Esophagus (tissue), 2 donors: ENCODE measurements around the gene TTC33. TPM values are rescaled to one million over a fixed set of nuclear protein-coding genes. Genes with fewer than 3 reads are reported as not detected.
"Not testable (repeated sequence)": the region's sequence is repeated elsewhere in the genome, so short reads cannot be mapped to it uniquely, and the experiment has no call there.

ENCODE experiments used
- H3K27ac ChIP-seq, 2 donors: one replicate each; pipeline ENCODE4 v1.5.1; 2013; ENCODE audit warnings: low read depth in 2 of 2, mild to moderate bottlenecking in 2 of 2, inconsistent platforms in 1 of 2, low read length in 1 of 2, moderate library complexity in 1 of 2
- H3K27me3 ChIP-seq, 2 donors: one replicate each; pipeline ENCODE4 v1.6.1; 2013; ENCODE audit warnings: low read length in 2 of 2, control low read depth in 1 of 2, mild to moderate bottlenecking in 1 of 2; ENCODE audit not compliant: insufficient read depth in 2 of 2, control insufficient read depth in 1 of 2
- H3K36me3 ChIP-seq, 2 donors: one replicate each; pipeline ENCODE4 v1.6.1; 2013; ENCODE audit warnings: low read length in 1 of 2; ENCODE audit not compliant: control insufficient read depth in 2 of 2, insufficient read depth in 2 of 2
- H3K4me1 ChIP-seq, 2 donors: one replicate each; pipeline ENCODE4 v1.6.1; 2013; ENCODE audit warnings: low read length in 1 of 2; ENCODE audit not compliant: control insufficient read depth in 2 of 2, insufficient read depth in 2 of 2
- H3K4me3 ChIP-seq, 2 donors: one replicate each; pipeline ENCODE4 v1.5.1; 2013; ENCODE audit warnings: low read length in 2 of 2, mild to moderate bottlenecking in 2 of 2, low read depth in 1 of 2, moderate library complexity in 1 of 2
- H3K9me3 ChIP-seq, 2 donors: one replicate each; pipeline ENCODE4 v1.6.1; 2013; ENCODE audit warnings: mild to moderate bottlenecking in 2 of 2, low read depth in 1 of 2, low read length in 1 of 2, moderate library complexity in 1 of 2; ENCODE audit not compliant: control insufficient read depth in 2 of 2, insufficient read depth in 1 of 2
- WGBS, 2 donors: extraction: QIAGEN DNeasy Blood & Tissue Kit; methylation state at CpG; one replicate each; pipeline ENCODE4 v1.1.7; 2013; 5-methylcytosine and 5-hydroxymethylcytosine counted together
- polyA plus RNA-seq, 2 donors: library from polyadenylated mRNA; stranded (reverse); fragments of 200-250 nt; gene quantifications; one replicate each; pipeline ENCODE4 v1.2.3, GENCODE V29; 2013
- donor health status: healthy with polysubstance abuse.
- donor health status: Bipolar disorder and iron deficiency.

TTC33 gene
- polyA plus RNA-seq, 2 donors: 3.2 to 3.7 TPM

DNA sequence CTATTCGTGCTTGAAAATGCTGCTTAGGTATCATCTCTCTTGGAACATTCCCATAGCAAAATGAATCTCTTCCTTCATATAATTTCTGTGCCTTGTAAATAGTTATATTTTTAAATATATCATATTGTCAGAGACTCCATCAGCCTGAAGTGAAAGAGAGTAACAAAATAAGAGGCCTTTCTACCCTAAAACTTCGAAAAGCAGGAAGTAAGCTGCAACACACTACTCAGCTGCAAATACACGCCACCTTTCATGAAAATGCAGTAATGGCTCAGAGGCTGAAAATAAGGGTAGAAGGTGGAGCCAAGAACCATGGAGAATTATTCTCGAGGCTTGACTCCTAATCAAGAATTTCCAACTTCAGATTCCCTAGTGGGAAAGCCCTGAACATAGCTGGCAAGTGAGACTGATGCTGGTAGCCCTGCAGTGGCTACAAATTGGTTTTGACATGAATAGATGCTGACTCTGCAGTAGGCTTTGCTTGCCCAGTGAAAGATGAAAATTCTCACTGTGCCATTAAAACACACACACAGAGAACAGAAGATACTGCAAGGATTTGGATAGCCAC, 106.2 kb downstream of the TTC33 start:
- no peaks in the 10 kb centered on the region for H3K36me3 ChIP-seq
- no peaks in the 10 kb centered on the region for H3K27me3 ChIP-seq
- H3K4me3 ChIP-seq: no peak overlapping the region
- 78 to 83% methylated on average over 4 of the region's 4 CpGs for WGBS, 2 donors
- H3K27ac ChIP-seq: no peak overlapping the region
- H3K9me3 ChIP-seq: no peaks in the 10 kb centered on the region
- peaks cover 0 to 3% of the 10 kb centered on the region in 2 donors for H3K4me1 ChIP-seq

DNA sequence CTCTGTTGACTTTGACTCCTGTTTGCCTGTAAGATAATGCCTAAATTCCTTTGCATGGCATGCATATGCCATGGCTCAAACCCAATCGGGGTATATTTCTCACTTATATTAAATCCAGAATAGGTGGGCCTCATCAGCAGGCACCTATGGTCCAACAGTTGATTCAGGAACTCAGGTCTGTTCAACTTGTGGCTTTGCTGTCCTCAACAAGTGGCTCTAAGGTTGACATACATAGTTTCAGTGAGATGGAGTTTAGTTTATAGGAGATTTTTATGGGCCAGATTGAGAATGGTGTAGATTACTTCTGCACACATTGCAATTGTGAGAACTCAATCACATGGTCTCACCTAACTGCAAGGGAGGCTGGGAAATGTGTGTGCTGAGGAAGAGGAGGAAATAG, 107.6 kb downstream of the TTC33 start:
- Histone ChIP-seq H3K4me1 (peaks cover 0 to 3% of the 10 kb centered on the region in 2 donors), H3K36me3 (no peaks in the 10 kb centered on the region), H3K4me3 (no peak overlapping the region), H3K27ac (no peak overlapping the region), H3K9me3 (no peaks in the 10 kb centered on the region), H3K27me3 (no peaks in the 10 kb centered on the region)
- 86 to 97% methylated on average over 1 of the region's 1 CpG for WGBS, 2 donors

DNA sequence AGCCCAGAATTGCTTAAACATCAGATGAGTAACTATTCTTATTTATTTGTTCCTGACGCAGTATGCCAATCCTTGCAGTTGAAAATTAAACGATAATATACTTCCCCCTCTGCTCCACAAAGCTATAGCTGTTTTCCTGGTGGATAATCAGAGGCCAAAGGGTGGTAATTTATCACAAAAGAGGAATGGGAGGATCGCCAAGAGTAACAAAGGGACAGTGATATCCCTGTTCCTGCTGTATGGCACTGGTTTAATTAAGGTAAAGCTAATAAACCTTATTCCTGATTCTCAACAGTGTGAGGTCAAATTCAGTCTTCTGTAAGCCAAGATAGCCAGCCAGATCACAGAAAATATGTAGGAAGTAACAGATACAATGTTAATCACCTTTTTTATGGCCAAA, 109.5 kb downstream of the TTC33 start:
- no peaks in the 10 kb centered on the region for H3K9me3 ChIP-seq

DNA sequence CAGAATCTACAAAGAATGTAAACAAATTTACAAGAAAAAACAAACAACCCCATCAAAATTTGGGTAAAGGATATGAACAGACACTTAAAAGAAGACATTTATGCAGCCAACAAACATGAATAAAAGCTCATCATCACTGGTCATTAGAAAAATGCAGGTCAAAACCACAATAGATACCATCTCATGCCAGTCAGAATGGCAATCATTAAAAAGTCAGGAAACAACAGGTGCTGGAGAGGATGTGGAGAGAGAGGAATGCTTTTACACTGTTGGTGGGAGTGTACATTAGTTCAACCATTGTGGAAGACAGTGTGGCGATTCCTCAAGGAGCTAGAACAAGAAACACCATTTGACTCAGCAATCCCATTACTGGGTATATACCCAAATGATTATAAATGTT, 116.2 kb downstream of the TTC33 start:
- H3K36me3 ChIP-seq, H3K27ac ChIP-seq: not testable (repeated sequence)
- 87 to 98% methylated on average over 1 of the region's 1 CpG for WGBS, 2 donors

More for the DNA sequence above, 109.5 kb downstream of the TTC33 start:
- WGBS, 2 donors: 45 to 70% methylated on average over 3 of the region's 3 CpGs
- Histone ChIP-seq H3K4me1 (no peaks in the 10 kb centered on the region), H3K36me3 (no peaks in the 10 kb centered on the region), H3K27me3 (no peaks in the 10 kb centered on the region), H3K4me3 (no peak overlapping the region), H3K27ac (no peak overlapping the region)

DNA sequence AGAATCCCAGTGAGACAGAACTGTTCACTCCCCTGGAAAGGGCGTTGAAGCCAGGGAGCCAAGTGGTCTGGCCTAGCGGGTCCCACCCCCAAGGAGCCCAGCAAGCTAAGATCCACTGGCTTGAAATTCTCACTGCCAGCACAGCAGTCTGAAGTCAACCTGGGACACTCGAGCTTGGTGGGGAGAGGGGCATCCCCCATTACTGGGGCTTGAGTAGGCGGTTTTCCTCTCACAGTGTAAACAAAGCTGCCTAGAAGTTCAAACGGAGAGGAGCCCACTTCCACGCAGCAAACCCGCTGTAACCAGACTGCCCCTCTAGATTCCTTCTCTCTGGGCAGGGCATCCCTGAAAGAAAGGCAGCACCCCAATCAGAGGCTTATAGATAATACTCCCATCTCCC, 121.2 kb downstream of the TTC33 start:
- 75 to 86% methylated on average over 7 of the region's 7 CpGs for WGBS, 2 donors

More for the DNA sequence above, 116.2 kb downstream of the TTC33 start:
- not testable (repeated sequence) for H3K9me3 ChIP-seq, H3K27me3 ChIP-seq, H3K4me3 ChIP-seq, H3K4me1 ChIP-seq

DNA sequence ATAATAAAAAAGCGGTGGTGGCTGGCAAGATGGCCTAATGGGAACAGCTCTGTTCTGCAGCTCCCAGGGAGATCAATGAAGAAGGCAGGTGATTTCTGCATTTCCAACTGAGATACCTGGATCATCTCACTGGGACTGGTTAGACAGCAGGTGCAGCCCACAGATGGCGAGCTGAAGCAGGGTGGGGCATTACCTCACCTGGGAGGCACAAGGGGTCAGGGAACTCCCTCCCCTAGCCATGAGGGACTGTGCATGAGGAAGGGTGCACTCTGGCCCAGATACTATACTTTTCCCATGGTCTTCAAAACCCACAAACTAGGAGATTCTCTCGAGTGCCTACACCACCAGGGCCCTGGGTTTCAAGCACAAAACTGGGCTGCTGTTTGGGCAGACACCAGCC, 121.6 kb downstream of the TTC33 start:
- Histone ChIP-seq H3K27ac (no peak overlapping the region), H3K4me1 (no peaks in the 10 kb centered on the region), H3K4me3 (no peak overlapping the region), H3K9me3 (no peaks in the 10 kb centered on the region), H3K27me3 (no peaks in the 10 kb centered on the region), H3K36me3 (no peaks in the 10 kb centered on the region)
- 68 to 76% methylated on average over 3 of the region's 3 CpGs for WGBS, 2 donors

More for the DNA sequence above, 121.2 kb downstream of the TTC33 start:
- H3K4me3 ChIP-seq: no peak overlapping the region
- H3K9me3 ChIP-seq: no peaks in the 10 kb centered on the region
- no peaks in the 10 kb centered on the region for H3K27me3 ChIP-seq
- no peaks in the 10 kb centered on the region for H3K36me3 ChIP-seq
- no peak overlapping the region for H3K27ac ChIP-seq
- no peaks in the 10 kb centered on the region for H3K4me1 ChIP-seq

DNA sequence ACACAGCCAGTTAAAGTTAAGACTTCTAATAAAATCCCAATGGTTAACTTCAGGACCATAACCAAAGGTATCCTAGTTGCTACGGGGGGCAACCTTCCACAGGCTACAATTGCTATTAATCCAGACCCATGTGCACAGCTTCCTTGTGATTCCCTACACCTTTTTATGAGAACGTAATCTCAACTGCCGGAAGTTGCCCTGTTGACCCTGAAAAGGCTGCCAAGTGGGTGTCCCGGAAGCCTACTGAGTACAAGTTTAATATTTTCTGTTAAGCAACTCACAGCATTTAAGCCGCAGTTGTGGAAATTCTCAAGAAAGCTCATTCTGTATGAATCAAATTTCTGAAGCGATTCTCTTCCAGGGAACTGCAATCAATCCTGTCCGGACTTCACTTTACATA, 124.5 kb downstream of the TTC33 start:
- Histone ChIP-seq H3K9me3 (no peaks in the 10 kb centered on the region), H3K4me1 (no peaks in the 10 kb centered on the region), H3K4me3 (no peak overlapping the region), H3K36me3 (no peaks in the 10 kb centered on the region), H3K27me3 (no peaks in the 10 kb centered on the region), H3K27ac (no peak overlapping the region)
- 76 to 89% methylated on average over 7 of the region's 7 CpGs for WGBS, 2 donors

DNA sequence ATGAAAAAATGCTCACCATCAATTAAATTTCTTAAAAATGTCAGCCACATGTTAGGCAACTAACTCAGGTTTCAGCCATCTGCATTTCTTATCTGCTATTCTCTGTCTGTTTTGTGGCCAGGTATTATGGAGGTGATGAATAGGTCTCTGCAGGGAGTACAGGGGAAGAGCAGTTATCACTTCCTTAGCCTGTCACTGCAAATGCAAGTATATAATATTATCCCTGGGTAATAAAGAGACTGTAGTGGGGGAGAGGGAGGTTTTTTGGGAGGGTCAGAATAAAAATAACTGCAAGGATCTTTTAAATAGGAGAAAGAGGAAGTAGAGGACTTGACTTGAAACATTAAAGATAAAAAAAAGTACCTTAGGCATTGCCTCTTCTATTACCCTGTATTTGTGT, 125.6 kb downstream of the TTC33 start:
- Histone ChIP-seq H3K27ac (no peak overlapping the region), H3K9me3 (no peaks in the 10 kb centered on the region), H3K36me3 (no peaks in the 10 kb centered on the region), H3K4me3 (no peak overlapping the region), H3K27me3 (no peaks in the 10 kb centered on the region), H3K4me1 (no peaks in the 10 kb centered on the region)

DNA sequence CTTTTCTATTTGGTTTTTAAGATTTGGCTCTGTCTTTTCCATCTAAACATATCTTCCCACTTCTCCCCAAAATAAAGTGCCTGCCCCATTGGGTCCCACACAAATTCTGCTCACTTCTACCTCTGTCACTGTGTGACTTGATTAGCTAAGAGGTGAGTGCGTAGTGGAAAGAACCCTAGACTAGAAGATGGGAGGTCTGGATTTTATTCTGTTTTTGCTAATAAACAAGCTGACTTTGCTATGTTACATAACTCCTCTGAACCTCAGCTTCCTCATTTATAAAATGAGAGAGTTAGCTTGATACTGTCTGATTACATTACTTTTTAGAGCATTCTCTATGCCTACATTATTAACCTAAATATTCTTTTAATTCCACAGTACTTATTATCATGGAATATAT, 127.4 kb downstream of the TTC33 start:
- Histone ChIP-seq H3K36me3 (no peaks in the 10 kb centered on the region), H3K27me3 (no peaks in the 10 kb centered on the region), H3K9me3 (no peaks in the 10 kb centered on the region), H3K4me1 (no peaks in the 10 kb centered on the region), H3K27ac (no peak overlapping the region), H3K4me3 (no peak overlapping the region)
- WGBS, 2 donors: 92 to 95% methylated on average over 1 of the region's 1 CpG

DNA sequence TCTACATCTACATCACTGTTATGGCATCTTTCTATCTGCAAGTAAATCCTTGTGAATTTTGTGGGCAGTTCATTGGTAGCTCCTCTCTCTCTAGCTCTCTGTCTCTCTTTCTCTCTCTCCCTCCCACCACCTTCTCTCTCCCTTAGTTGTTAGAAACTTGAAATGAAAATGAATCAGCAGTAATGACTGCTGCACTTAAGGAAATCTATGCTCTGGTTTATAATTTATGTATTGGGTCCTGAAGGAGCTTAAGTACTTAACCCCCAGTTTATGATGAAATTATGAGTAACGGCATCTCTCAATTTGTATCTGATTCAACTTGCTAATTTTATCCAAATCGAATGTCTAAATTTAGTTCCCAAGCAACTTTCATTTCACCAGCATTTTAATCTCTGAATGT, 128.1 kb downstream of the TTC33 start:
- WGBS, 2 donors: 69 to 80% methylated on average over 2 of the region's 2 CpGs

More for the DNA sequence above, 128.1 kb downstream of the TTC33 start:
- no peaks in the 10 kb centered on the region for H3K9me3 ChIP-seq
- H3K27ac ChIP-seq: no peak overlapping the region
- H3K4me3 ChIP-seq: no peak overlapping the region
- no peaks in the 10 kb centered on the region for H3K27me3 ChIP-seq
- no peaks in the 10 kb centered on the region for H3K4me1 ChIP-seq
- H3K36me3 ChIP-seq: no peaks in the 10 kb centered on the region
